ENCODE results near the gene GATB. TPM values are rescaled to one million over a fixed set of nuclear protein-coding genes. Genes with fewer than 3 reads are reported as not detected.

The GATB gene
- polyA plus RNA-seq, 3 donors: 5.5 to 12.2 (median 9.0) TPM

DNA sequence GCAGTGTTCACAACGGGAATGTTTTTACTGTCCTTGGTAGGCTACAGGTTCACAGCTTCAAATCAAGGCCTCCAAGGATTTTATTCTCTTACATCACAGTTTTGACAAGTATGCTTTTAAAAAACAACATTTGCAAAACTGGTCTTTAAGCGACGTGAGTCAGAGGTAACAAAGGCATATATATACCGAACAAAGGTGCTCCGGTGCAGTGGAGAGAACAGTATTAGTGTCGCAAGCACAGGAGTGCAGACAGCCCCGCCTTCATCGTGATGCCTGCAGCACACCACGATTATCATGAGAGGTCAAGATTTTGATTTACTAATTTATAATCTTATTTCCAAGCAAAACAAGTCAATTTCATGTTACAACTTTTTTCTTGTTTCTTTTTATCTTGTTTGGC is 90.8 kb downstream of the GATB start:
- 80% methylated on average over 1 of the region's 9 CpGs for WGBS (ENCODE audit: insufficient coverage)
- intact Hi-C loops (cut with micrococcal nuclease): no loop called here
- no peak overlapping the region for H3K4me2 ChIP-seq (replicated peaks; ENCODE audit: extremely low read depth, low read length, poor library complexity, severe bottlenecking)
- no peak overlapping the region for H2AFZ ChIP-seq (ENCODE audit: insufficient read depth, low read depth, low read length, poor library complexity, severe bottlenecking)
- H3K9me3 Mint-ChIP-seq: no peaks in the 10 kb centered on the region
- H3K27ac Mint-ChIP-seq: no peak overlapping the region
- H3K4me1 ChIP-seq (ENCODE audit: control insufficient read depth in 1 of 2, insufficient read depth in 2 of 2, low read length in 2 of 2): no peaks in the 10 kb centered on the region
- H3K4me3 ChIP-seq (replicated peaks in 1 of 3; ENCODE audit: low read depth in 2 of 3, low read length in 3 of 3): no peak overlapping the region
- H3K79me2 ChIP-seq (ENCODE audit: insufficient read depth, low read length): no peaks in the 10 kb centered on the region
- H3K36me3 ChIP-seq (replicated peaks in 1 of 2; ENCODE audit: control insufficient read depth in 1 of 2, insufficient read depth in 2 of 2, low read length in 2 of 2): no peaks in the 10 kb centered on the region
- peaks cover 0 to 3% (median 1%) of the 10 kb centered on the region in 3 donors for H3K27me3 Mint-ChIP-seq (ENCODE audit: low read depth in 3 of 3)
- H3K27me3 ChIP-seq (ENCODE audit: control insufficient read depth in 2 of 2, insufficient read depth in 2 of 2, low read length in 2 of 2): no peaks in the 10 kb centered on the region
- H4K20me1 ChIP-seq (ENCODE audit: insufficient read depth, low read length): no peaks in the 10 kb centered on the region
- TF ChIP-seq, protein P1, sequence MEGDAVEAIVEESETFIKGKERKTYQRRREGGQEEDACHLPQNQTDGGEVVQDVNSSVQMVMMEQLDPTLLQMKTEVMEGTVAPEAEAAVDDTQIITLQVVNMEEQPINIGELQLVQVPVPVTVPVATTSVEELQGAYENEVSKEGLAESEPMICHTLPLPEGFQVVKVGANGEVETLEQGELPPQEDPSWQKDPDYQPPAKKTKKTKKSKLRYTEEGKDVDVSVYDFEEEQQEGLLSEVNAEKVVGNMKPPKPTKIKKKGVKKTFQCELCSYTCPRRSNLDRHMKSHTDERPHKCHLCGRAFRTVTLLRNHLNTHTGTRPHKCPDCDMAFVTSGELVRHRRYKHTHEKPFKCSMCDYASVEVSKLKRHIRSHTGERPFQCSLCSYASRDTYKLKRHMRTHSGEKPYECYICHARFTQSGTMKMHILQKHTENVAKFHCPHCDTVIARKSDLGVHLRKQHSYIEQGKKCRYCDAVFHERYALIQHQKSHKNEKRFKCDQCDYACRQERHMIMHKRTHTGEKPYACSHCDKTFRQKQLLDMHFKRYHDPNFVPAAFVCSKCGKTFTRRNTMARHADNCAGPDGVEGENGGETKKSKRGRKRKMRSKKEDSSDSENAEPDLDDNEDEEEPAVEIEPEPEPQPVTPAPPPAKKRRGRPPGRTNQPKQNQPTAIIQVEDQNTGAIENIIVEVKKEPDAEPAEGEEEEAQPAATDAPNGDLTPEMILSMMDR (IDR thresholded peaks at IDR 0.05): no peak
- peaks cover 4% of the 10 kb centered on the region for H3K4me1 Mint-ChIP-seq
- H3K9ac ChIP-seq (ENCODE audit: insufficient read depth, low read length, poor library complexity, severe bottlenecking): no peak overlapping the region
- H3K9me3 ChIP-seq (replicated peaks in 1 of 2; ENCODE audit: control insufficient read depth in 1 of 2, insufficient read depth in 1 of 2, low read length in 2 of 2): no peaks in the 10 kb centered on the region
- peaks cover 5 to 15% of the 10 kb centered on the region in 2 donors for H3K36me3 Mint-ChIP-seq
- H3K27ac ChIP-seq (ENCODE audit: low read depth in 1 of 2, low read length in 2 of 2): no peak overlapping the region
- H3K4me3 Mint-ChIP-seq: no peak overlapping the region
- DNase-seq: no peak

DNA sequence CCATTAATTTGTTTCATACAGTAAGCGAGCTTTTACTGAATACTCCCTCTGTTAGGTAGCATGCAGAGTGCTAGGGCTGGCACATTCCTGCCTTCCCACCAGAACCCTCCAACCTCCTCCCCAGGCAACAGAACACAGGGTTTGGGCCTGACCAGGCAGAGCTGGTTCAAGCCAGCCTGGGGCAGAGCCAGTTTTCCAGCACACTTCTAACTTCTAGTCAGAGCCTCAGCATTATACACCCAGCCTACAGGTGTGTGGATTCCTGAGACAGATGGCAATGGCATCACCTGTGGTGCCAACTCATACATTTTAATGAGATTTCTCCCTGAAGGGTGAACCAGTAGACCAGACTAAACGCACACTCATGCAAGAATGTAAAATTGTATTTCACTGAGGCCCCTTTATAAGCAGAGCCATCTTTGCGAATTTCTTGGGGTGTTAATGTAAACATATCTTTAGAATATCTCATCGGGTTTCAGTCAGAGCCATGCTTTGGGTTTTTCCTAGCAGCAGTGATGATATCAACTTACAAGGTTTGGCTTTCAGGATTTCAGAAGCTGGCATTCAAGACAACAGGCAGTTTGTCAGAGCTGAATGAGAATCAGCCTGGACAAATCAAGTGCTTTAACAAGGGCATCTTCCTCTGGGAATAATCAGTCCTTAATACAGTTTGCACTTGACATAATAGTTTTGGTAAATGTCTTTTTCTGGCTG is 92.0 kb downstream of the GATB start:
- 94% methylated on average over 2 of the region's 4 CpGs for WGBS (ENCODE audit: insufficient coverage)
- Histone ChIP-seq H3K4me1 (ENCODE audit: control insufficient read depth in 1 of 2, insufficient read depth in 2 of 2, low read length in 2 of 2) (no peaks in the 10 kb centered on the region), H3K9ac (ENCODE audit: insufficient read depth, low read length, poor library complexity, severe bottlenecking) (no peak overlapping the region), H4K20me1 (ENCODE audit: insufficient read depth, low read length) (no peaks in the 10 kb centered on the region), H3K27me3 (ENCODE audit: control insufficient read depth in 2 of 2, insufficient read depth in 2 of 2, low read length in 2 of 2) (no peaks in the 10 kb centered on the region), H2AFZ (ENCODE audit: insufficient read depth, low read depth, low read length, poor library complexity, severe bottlenecking) (no peak overlapping the region), H3K9me3 (replicated peaks in 1 of 2; ENCODE audit: control insufficient read depth in 1 of 2, insufficient read depth in 1 of 2, low read length in 2 of 2) (no peaks in the 10 kb centered on the region), H3K79me2 (ENCODE audit: insufficient read depth, low read length) (no peaks in the 10 kb centered on the region), H3K27ac (ENCODE audit: low read depth in 1 of 2, low read length in 2 of 2) (no peak overlapping the region), H3K4me2 (replicated peaks; ENCODE audit: extremely low read depth, low read length, poor library complexity, severe bottlenecking) (no peak overlapping the region), H3K4me3 (replicated peaks in 1 of 3; ENCODE audit: low read depth in 2 of 3, low read length in 3 of 3) (no peak overlapping the region), H3K36me3 (replicated peaks in 1 of 2; ENCODE audit: control insufficient read depth in 1 of 2, insufficient read depth in 2 of 2, low read length in 2 of 2) (no peaks in the 10 kb centered on the region)
- H3K4me1 Mint-ChIP-seq: peaks cover 4% of the 10 kb centered on the region
- TF ChIP-seq, protein P1 (IDR thresholded peaks at IDR 0.05): no peak
- no peak overlapping the region for H3K4me3 Mint-ChIP-seq
- no peak overlapping the region for H3K27ac Mint-ChIP-seq
- no peaks in the 10 kb centered on the region for H3K9me3 Mint-ChIP-seq
- intact Hi-C loops (cut with micrococcal nuclease): no loop called here
- DNase-seq: no peak
- H3K27me3 Mint-ChIP-seq (ENCODE audit: low read depth in 3 of 3): peaks cover 0 to 3% (median under 1%) of the 10 kb centered on the region in 3 donors
- peaks cover 5 to 12% of the 10 kb centered on the region in 2 donors for H3K36me3 Mint-ChIP-seq

All from CD14-positive monocyte (primary cell).